Activated effector memory CD4-positive, alpha-beta T cell treated with Interleukin-2 at 50 U/mL for 16 hours (primary cell): ENCODE data around the gene C12orf57.

Experiments
- DNase-seq: peaks from one replicate; pipeline ENCODE4 v3.0.0-alpha.2; 2020

C12orf57 gene

GRCh38 chr12:6966351-6966750 is 22.5 kb downstream of the C12orf57 start:
- DNase-seq: no peak

GRCh38 chr12:6967651-6968100 is 23.9 kb downstream of the C12orf57 start:
- DNase-seq: no peak

- DNase-seq: no peak
These were observed 24.6 kb downstream of the C12orf57 start for GRCh38 chr12:6968426-6968825.

GRCh38 chr12:6970096-6970527 is 26.3 kb downstream of the C12orf57 start:
- no peak for DNase-seq

DNA sequence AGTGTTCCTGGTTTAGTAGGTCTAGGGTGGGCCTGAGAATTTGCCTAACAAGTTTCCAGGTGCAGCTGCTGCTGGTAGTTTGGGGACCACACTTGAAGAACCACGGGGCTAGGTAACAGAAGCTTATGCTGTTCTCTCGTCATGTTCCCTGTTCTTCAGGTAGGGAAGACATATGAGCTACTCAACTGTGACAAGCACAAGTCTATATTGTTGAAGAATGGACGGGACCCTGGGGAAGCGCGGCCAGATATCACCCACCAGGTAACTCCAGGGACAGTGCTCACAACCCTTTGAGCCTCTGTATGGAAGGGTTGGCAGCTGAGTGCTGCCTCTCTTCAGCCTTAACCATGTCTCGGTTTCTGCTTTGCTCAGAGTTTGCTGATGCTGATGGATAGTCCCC is 30.4 kb downstream of the C12orf57 start:
- no peak for DNase-seq

DNA sequence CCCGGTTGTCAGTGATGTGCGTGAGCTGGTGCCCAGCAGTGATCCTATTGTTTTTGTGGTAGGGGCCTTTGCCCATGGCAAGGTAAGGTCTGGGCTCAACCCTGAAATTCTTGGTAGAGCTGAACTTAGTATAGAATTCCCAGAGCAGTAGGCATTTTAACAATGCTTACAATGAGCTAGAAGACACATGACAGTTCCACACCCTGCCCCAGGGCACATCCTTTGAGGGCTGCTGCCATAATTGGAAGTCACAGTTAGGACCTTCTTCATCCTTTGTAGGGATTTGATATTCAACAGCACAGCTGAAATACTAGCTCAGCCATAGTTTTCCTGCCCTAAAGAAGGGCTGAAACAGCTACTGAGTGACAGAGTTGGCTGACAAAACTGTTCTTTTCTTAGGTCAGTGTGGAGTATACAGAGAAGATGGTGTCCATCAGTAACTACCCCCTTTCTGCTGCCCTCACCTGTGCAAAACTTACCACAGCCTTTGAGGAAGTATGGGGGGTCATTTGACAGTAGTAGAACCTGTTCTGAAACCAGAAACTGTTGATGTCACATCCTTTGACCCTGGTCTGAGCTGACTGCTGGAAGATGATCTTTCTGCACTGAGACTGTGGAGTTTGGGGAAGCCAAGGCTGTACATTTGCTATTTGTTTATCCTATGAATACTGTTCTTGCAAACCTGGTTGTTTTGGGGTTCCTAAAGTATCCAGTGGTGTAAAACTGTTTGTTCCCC is 31.6 kb downstream of the C12orf57 start:
- no peak for DNase-seq

GRCh38 chr12:6977653-6978052 is 33.8 kb downstream of the C12orf57 start:
- DNase-seq: no peak

DNA sequence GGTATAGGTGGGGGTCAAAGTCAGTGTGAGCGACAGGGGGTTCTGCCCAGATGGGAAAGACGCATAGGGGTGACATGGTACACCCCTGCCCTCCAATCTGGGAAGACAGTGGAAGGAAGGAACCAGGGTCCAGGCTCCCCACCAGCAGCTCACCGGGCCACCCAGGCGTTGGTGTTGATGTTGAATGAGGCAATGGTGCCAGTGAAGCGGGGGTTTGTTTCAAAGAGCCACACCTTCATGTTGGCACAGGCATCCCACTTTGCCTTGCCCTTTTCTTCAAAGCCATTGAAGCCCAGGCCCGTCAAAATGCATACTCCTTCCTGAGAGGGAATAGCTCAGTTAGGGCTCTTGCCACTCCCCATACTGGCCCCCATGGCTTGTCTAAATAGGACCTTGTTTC is 34.4 kb downstream of the C12orf57 start:
- no peak for DNase-seq

- DNase-seq: no peak
These were observed 34.8 kb downstream of the C12orf57 start for GRCh38 chr12:6978611-6979011.

DNA sequence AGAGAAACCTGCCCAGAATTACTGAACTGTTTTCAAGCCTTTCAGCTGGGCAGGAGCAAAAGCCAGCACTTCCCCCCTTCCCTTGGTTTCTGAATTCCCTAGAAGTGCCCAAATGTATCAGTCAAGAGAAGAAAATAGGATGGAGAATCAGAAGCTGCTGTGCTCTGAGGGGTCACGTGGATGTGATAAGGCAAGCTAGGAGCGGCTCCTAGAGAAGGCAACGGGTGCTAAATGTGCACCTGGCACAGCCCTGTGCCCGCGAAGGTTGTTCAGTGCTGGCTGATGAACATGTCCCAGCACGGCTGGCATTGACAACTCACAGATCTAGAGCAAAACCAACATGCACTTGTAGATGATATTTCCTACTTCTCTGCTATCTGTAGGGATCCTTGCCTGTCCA is 35.2 kb downstream of the C12orf57 start:
- no peak for DNase-seq

DNA sequence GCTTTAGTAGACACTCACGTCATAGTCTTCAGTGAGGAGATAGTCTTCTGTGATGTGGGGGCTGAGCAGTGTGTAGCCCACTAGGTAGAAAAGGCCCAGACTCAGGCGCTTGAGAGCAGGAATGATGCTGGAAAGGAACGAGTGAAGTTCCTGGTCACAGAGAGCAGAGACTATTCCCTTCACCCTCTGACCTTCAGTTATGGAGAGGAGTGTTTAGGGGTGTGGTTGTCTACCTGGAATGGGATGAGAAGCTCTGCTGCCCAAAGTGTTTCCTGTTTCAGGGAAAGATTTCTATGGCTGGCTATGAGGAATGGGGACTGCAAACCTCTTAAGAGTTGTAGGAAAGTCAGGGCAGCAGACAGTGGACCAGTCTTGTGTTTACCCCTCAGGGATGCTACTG is 35.6 kb downstream of the C12orf57 start:
- no peak for DNase-seq

DNA sequence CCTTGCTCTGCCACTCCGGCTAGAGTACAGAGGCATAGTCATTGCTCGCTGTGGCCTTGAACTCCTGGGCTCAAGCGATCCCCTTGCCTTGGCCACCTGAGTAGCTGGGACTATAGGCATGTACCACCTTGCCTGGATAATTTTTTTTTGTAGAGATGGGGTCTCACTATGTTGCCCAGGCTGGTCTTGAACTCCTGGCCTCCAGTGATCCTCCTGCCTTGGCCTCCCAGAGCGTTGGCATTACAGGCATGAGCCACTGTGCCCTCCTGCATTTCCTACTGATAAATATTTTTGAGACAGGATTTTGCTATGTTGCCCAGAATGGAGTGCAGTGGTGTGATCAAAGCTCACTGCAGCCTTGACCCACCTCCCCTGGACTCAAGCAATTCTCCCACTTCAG is 36.3 kb downstream of the C12orf57 start:
- DNase-seq: no peak

DNA sequence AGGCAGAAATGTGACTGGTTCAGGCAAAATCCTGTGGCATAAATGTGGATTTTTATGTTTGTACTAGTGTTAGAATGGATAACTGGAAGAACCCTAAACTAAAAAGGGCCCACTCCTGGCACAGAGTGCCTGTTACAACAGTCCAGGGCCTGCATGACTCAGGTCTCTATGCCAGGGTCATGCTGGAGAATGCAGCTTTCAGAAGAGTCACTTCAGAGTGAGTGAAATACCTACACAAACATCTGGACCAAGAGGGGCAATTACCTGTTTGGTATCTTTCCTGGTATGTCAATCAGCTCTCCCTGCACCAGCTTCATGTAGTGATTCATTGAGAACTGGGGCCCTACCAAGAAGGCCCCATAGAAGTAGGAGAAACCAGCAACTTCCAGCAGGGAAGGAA is 36.9 kb downstream of the C12orf57 start:
- no peak for DNase-seq

GRCh38 chr12:6981152-6982052 is 37.6 kb downstream of the C12orf57 start:
- DNase-seq: no peak

- no peak for DNase-seq
These were observed 38.7 kb downstream of the C12orf57 start for GRCh38 chr12:6982532-6982931.

DNA sequence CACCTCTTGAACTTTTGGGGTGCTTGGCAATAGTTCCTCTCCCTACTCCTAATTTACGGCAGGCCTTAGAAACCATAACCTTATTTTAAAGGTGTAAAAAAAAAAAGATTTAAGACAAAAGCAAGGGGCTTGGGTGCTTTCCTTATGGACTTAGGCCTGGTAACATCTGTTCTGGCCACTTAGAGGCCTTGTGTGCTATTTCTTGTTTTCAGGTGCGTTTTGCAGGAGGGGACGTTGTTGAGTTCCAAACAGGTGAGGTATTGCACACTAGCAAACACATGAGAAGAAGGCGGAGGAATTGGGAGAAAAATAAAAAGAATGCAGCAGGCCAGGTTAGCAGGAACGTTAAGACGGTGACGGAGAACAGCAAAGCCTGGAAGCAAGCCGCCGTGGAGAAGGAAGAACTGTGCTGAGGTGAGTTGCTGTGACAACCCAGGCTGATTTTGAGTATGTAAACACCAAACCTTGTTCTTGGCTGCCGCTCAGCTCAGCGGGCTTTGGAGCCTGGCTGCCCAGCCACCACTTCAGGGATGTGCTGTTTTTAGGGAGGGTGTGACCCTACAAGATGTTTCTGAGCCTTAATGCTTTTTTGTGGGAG is 44.2 kb downstream of the C12orf57 start:
- no peak for DNase-seq
